Astrocyte of the spinal cord (primary cell): ENCODE data around the gene HORMAD1.

Experiments used
- DNase-seq: peaks from one replicate; pipeline ENCODE4 v3.0.0; 2011; ENCODE audit warnings: low read depth, low spot score
- H3K4me3 ChIP-seq: 2 replicates; pipeline ENCODE4 v1.5.1; 2011; ENCODE audit warnings: low read depth, mild to moderate bottlenecking, low read length, moderate library complexity
- CTCF ChIP-seq: IDR thresholded peaks from 2 replicates; pipeline ENCODE4 v1.5.1; 2012; ENCODE audit warnings: low read depth, mild to moderate bottlenecking, low read length, inconsistent platforms
- in situ Hi-C: cut with HindIII; loops from 2 replicates; pipeline ENCODE4 v1.10.0; 2017; ENCODE audit warnings: low sequenced_read_pairs

Gene HORMAD1

GRCh38 chr1:150761801-150762200, 41.1 kb upstream of the HORMAD1 start:
- DNase-seq, result no peak
- in situ Hi-C loops, result no loop called here
- H3K4me3 ChIP-seq, result no peak overlapping the region
- TF ChIP-seq CTCF, result no peak

DNA sequence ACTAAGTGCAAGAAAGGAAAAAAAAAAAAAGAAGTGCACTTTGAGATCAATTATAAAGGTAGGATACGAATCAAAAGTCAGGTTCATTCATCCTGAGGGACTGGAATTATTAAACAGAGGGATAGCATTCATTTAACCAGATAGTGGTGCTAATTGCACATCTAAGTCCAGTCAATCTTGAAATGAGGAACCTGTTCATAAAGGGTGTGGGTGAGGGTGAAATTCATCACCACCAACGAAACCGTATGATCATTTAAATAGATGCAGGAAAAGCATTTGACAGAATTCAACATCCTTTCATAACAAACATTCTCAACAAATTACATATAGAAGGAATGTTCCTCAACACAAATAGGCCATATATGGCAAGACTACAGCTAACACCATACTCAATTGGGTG, 39.3 kb upstream of the HORMAD1 start:
- DNase-seq, result no peak
- H3K4me3 ChIP-seq, result no peak overlapping the region
- in situ Hi-C loops, result no loop called here
- TF ChIP-seq CTCF, result no peak

- no peak for DNase-seq
- no peak for TF ChIP-seq CTCF
- no peak overlapping the region for H3K4me3 ChIP-seq
- in situ Hi-C loops, result no loop called here
These were observed 32.7 kb upstream of the HORMAD1 start for GRCh38 chr1:150753416-150753815.

- no peak for DNase-seq
- TF ChIP-seq CTCF, result no peak
- in situ Hi-C loops, result no loop called here
- H3K4me3 ChIP-seq, result no peak overlapping the region
These were observed 30.7 kb upstream of the HORMAD1 start for GRCh38 chr1:150751443-150751842.

GRCh38 chr1:150749720-150750311, 29.1 kb upstream of the HORMAD1 start:
- DNase-seq, result no peak
- no peak for TF ChIP-seq CTCF
- no peak overlapping the region for H3K4me3 ChIP-seq
- in situ Hi-C loops, result no loop called here

GRCh38 chr1:150748878-150749719, 28.4 kb upstream of the HORMAD1 start:
- in situ Hi-C loops, result no loop called here
- H3K4me3 ChIP-seq, result no peak overlapping the region
- TF ChIP-seq CTCF, result no peak
- no peak for DNase-seq
